NK-92 (cell line): Measurements from ENCODE around the gene SRP68.
"Not testable (repeated sequence)": the region's sequence is repeated elsewhere in the genome, so short reads cannot be mapped to it uniquely, and the experiment has no call there.

Experiments used
- DNase-seq: peaks from one replicate; lab custom pipeline; 2025; ENCODE audit not compliant: unreplicated experiment; lab: John Stamatoyannopoulos, UW

SRP68 gene

GRCh38 chr17:76090517-76091129, 18.3 kb upstream of the SRP68 start:
- no peak for DNase-seq

GRCh38 chr17:76089680-76090516, 17.6 kb upstream of the SRP68 start:
- DNase-seq, result no peak

GRCh38 chr17:76088868-76089576, 16.7 kb upstream of the SRP68 start:
- no peak for DNase-seq

GRCh38 chr17:76088041-76088867, 15.9 kb upstream of the SRP68 start:
- DNase-seq, result no peak

GRCh38 chr17:76087531-76087930, 15.2 kb upstream of the SRP68 start:
- DNase-seq, result no peak

- no peak for DNase-seq
Measured at GRCh38 chr17:76086384-76086783, 14.1 kb upstream of the SRP68 start.

- DNase-seq, result no peak
Measured at GRCh38 chr17:76085731-76086366, 13.5 kb upstream of the SRP68 start.

GRCh38 chr17:76085066-76085730, 12.9 kb upstream of the SRP68 start:
- no peak for DNase-seq

- DNase-seq, result no peak
Measured at GRCh38 chr17:76083536-76084182, 11.3 kb upstream of the SRP68 start.

- DNase-seq, result no peak
Measured at GRCh38 chr17:76082326-76083251, 10.3 kb upstream of the SRP68 start.

- DNase-seq, result no peak
Measured at GRCh38 chr17:76081295-76082210, 9.2 kb upstream of the SRP68 start.

GRCh38 chr17:76080768-76081287, 8.5 kb upstream of the SRP68 start:
- DNase-seq, result no peak

GRCh38 chr17:76079956-76080767, 7.8 kb upstream of the SRP68 start:
- no peak for DNase-seq

GRCh38 chr17:76079535-76079955, 7.2 kb upstream of the SRP68 start:
- DNase-seq, result no peak

- DNase-seq, result no peak
Measured at GRCh38 chr17:76078860-76079534, 6.7 kb upstream of the SRP68 start, which contains the start of gene ZACN. Gene ZACN, plus strand, starts transcription at chr17:76079182. Its CDS starts 83 bp downstream, at chr17:76079265.

GRCh38 chr17:76078370-76078769, 6.1 kb upstream of the SRP68 start:
- not testable (repeated sequence) for DNase-seq
